HepG2 (cell line): ENCODE data around the gene SAMD4A. TPM values are rescaled to one million over a fixed set of nuclear protein-coding genes. Genes with fewer than 3 reads are reported as not detected.

Experiments
- ATAC-seq: fragments of 200-7000 bp; cut with Tn5 transposase; 3 replicates; pipeline ENCODE4 v1.9.1; 2020; ENCODE audit warnings: mild to moderate bottlenecking, moderate library complexity
- BruUV-seq: library from RNA; stranded (reverse); fragments of 400-500 nt; replicated peaks from 2 replicates; lab custom pipeline; 2021; lab: Mats Ljungman, UMichigan
- CTCF ChIA-PET: fragments of 300-600 bp; formaldehyde crosslinking; extraction: SDS; loops from one replicate; lab custom pipeline; 2021; ENCODE audit warnings: low total read pairs, inconsistent platforms, low intra/inter-chr PET ratio; lab: Yijun Ruan, JAX
- POLR2A ChIA-PET: fragments of 350-600 bp; sonication (Branson Sonifier 250); formaldehyde crosslinking; loops from one replicate; lab custom pipeline; 2020; ENCODE audit warnings: antibody characterized with exemption, inconsistent platforms; lab: Yijun Ruan, JAX
- DNase-seq: peaks from one replicate; pipeline ENCODE4 v3.0.0-alpha.2; 2015; ENCODE audit warnings: low spot score
- FAIRE-seq: peaks from 3 replicates; lab custom pipeline; 2011; peaks lifted over from hg19 to GRCh38; lab: Jason Lieb, UNC
- H2AFZ ChIP-seq: one replicate; pipeline ENCODE4 v1.6.1; 2011; ENCODE audit warnings: low read length, inconsistent platforms
- H3K27ac ChIP-seq: fragments of 300-600 bp; 3 replicates; pipeline ENCODE4 v1.8.0; 2011; ENCODE audit warnings: mixed run types, mild to moderate bottlenecking, mixed read lengths, low read length, inconsistent platforms; ENCODE audit not compliant: insufficient read depth; ENCODE audit errors: extremely low read length
- H3K27me3 ChIP-seq, 2 experiments: fragments of 200-600 bp in 1 of 2; 2 replicates in 1 of 2; 3 replicates in 1 of 2; pipeline versions ENCODE4 v1.6.0 to v1.8.0; 2011; ENCODE audit warnings: low read length in 2 of 2, mild to moderate bottlenecking in 2 of 2, moderate library complexity in 2 of 2, inconsistent platforms in 1 of 2; ENCODE audit not compliant: insufficient read depth in 2 of 2, control insufficient read depth in 1 of 2
- H3K36me3 ChIP-seq, 2 experiments: fragments of 200-600 bp in 1 of 2; replicated peaks in 1 of 2; 2 replicates in 1 of 2; 3 replicates in 1 of 2; pipeline versions ENCODE4 v1.5.1 to v1.8.0; 2011; ENCODE audit warnings: low read length in 2 of 2, inconsistent platforms in 1 of 2; ENCODE audit not compliant: insufficient read depth in 2 of 2, control insufficient read depth in 1 of 2
- H3K4me1 ChIP-seq: 2 replicates; pipeline ENCODE4 v1.5.1; 2012; ENCODE audit warnings: low read length, inconsistent platforms; ENCODE audit not compliant: insufficient read depth
- H3K4me2 ChIP-seq: 2 replicates; pipeline ENCODE4 v1.6.0; 2011; ENCODE audit warnings: low read depth, low read length, inconsistent platforms
- H3K4me3 ChIP-seq, 3 experiments: fragments of 200-600 bp in 1 of 3; sonication (generic), shearing (Covaris generic) in 1 of 3; replicated peaks in 1 of 3; 2 replicates each; pipeline ENCODE4 v1.5.1; 2011 to 2016; ENCODE audit warnings: low read length in 3 of 3, inconsistent platforms in 2 of 3, low read depth in 2 of 3, mild to moderate bottlenecking in 2 of 3, control low read depth in 1 of 3, mixed read lengths in 1 of 3; ENCODE audit not compliant: insufficient read depth in 1 of 3
- H3K79me2 ChIP-seq: one replicate; pipeline ENCODE4 v1.6.1; 2011; ENCODE audit warnings: low read length, inconsistent platforms; ENCODE audit not compliant: insufficient read depth
- H3K9ac ChIP-seq: 2 replicates; pipeline ENCODE4 v1.6.0; 2011; ENCODE audit warnings: mild to moderate bottlenecking, low read depth, low read length, inconsistent platforms; ENCODE audit not compliant: insufficient read depth
- H3K9me3 ChIP-seq: 2 replicates; pipeline ENCODE4 v1.5.1; 2012; ENCODE audit warnings: mild to moderate bottlenecking, low read length
- H4K20me1 ChIP-seq: 2 replicates; pipeline ENCODE4 v1.6.0; 2011; ENCODE audit warnings: inconsistent platforms, mild to moderate bottlenecking, low read length, moderate library complexity; ENCODE audit not compliant: insufficient read depth
- ADNP ChIP-seq: sonication (generic); formaldehyde crosslinking; IDR thresholded peaks from 2 replicates; pipeline ENCODE4 v1.4.0; 2020; ENCODE audit warnings: missing genetic modification reagents
- AHDC1 ChIP-seq: sonication (generic); formaldehyde crosslinking; IDR thresholded peaks from 2 replicates; pipeline ENCODE4 v1.5.1; 2020; ENCODE audit warnings: mild to moderate bottlenecking, missing genetic modification reagents, borderline replicate concordance
- ATF6 ChIP-seq: sonication (generic); formaldehyde crosslinking; conservative IDR thresholded peaks from 2 replicates; pipeline ENCODE4 v1.4.0; 2020; ENCODE audit warnings: missing genetic modification reagents
- CCAR2 ChIP-seq: fragments of 200-400 bp; formaldehyde crosslinking; optimal IDR thresholded peaks from 2 replicates; pipeline ENCODE3; 2018; ENCODE audit warnings: low read depth, mild to moderate bottlenecking, low read length, moderate library complexity
- CCDC6 ChIP-seq: sonication (generic); formaldehyde crosslinking; IDR thresholded peaks from 2 replicates; pipeline ENCODE4 v1.8.1; 2022; ENCODE audit warnings: mild to moderate bottlenecking, missing genetic modification reagents, moderate library complexity
- EP300 ChIP-seq, 3 experiments: sonication (generic) in 1 of 3; formaldehyde crosslinking in 1 of 3; IDR thresholded peaks; 2 replicates each; pipeline versions ENCODE4 v1.5.1 to v1.6.1; 2011 to 2020; ENCODE audit warnings: low read depth in 2 of 3, low read length in 2 of 3, borderline replicate concordance in 1 of 3, improper control_type of control experiment in 1 of 3, mild to moderate bottlenecking in 1 of 3, missing genetic modification reagents in 1 of 3, moderate library complexity in 1 of 3
- NR2C2 ChIP-seq: sonication (generic); formaldehyde crosslinking; IDR thresholded peaks from 2 replicates; pipeline ENCODE4 v1.4.0; 2020; ENCODE audit warnings: missing genetic modification reagents, mild to moderate bottlenecking, moderate library complexity, borderline replicate concordance
- RBFOX2 ChIP-seq: fragments of 200-400 bp; formaldehyde crosslinking; IDR thresholded peaks from 2 replicates; pipeline ENCODE4 v1.6.1; 2017; ENCODE audit warnings: low read depth, mild to moderate bottlenecking, low read length
- RCOR2 ChIP-seq: IDR thresholded peaks from 2 replicates; pipeline ENCODE4 v1.6.1; 2016; ENCODE audit warnings: missing biosample characterization, missing genetic modification reagents
- SMAD9 ChIP-seq: sonication (generic); formaldehyde crosslinking; IDR thresholded peaks from 2 replicates; pipeline ENCODE4 v1.5.1; 2020; ENCODE audit warnings: mild to moderate bottlenecking, missing genetic modification reagents
- SMARCC2 ChIP-seq: fragments of 450-650 bp; IDR thresholded peaks from 2 replicates; pipeline ENCODE4 v1.6.1; 2017; ENCODE audit warnings: antibody characterized with exemption, mild to moderate bottlenecking
- ZNF263 ChIP-seq: sonication (generic); formaldehyde crosslinking; IDR thresholded peaks from 2 replicates; pipeline ENCODE4 v1.4.0; 2020; ENCODE audit warnings: missing genetic modification reagents
- ZNF619 ChIP-seq: sonication (generic); formaldehyde crosslinking; IDR thresholded peaks from 2 replicates; pipeline ENCODE4 v1.4.0; 2020; ENCODE audit warnings: mild to moderate bottlenecking, missing genetic modification reagents
- ZNF773 ChIP-seq: sonication (generic); formaldehyde crosslinking; IDR thresholded peaks from 2 replicates; pipeline ENCODE4 v1.4.0; 2020; ENCODE audit warnings: missing genetic modification reagents, borderline replicate concordance
- WGBS: methylation state at CpG from one replicate; pipeline ENCODE4 v1.1.6; 2017; ENCODE audit warnings: low lambda C conversion rate; 5-methylcytosine and 5-hydroxymethylcytosine counted together
- in situ Hi-C: cut with HindIII; loops from 2 replicates; pipeline ENCODE4 v1.10.0; 2017; ENCODE audit warnings: low pct_unique_long_range_greater_than_20kb; ENCODE audit not compliant: extremely low pct_ligation_motif_present
- intact Hi-C: fragments of 100-400 bp; cut with micrococcal nuclease; formaldehyde crosslinking; loops from one replicate; pipeline ENCODE4 v1.10.0; 2022; ENCODE audit not compliant: unreplicated experiment
- polyA plus RNA-seq, 8 experiments: library from polyadenylated mRNA; depleted of rRNA in 3 of 8; stranded (reverse) in 7 of 8; unstranded in 1 of 8; fragments of >200 nt; fragmentation: Illumina TruSeq in 4 of 8; extraction: Trizol in 4 of 8; gene quantifications; 2 replicates each; pipeline versions ENCODE4 v1.2.1 to v1.2.3, GENCODE V29; 2011 to 2016; ENCODE audit warnings: low read depth in 4 of 8, missing spikeins in 1 of 8, mixed read lengths in 1 of 8; ENCODE audit not compliant: insufficient read depth in 1 of 8
- total RNA-seq, 5 experiments: library from RNA; depleted of rRNA; stranded (reverse); fragments of >200 nt; fragmentation: Illumina TruSeq; extraction: Trizol; gene quantifications; 2 replicates each; pipeline ENCODE4 v1.2.3, GENCODE V29; 2016; ENCODE audit warnings: low read depth in 1 of 5

Gene SAMD4A
- total and polyA plus RNA-seq, 2 of the 13 experiments (the other 11 are each of a cell fraction or from before 2014, with no cell fraction given), result 11.8 to 13.0 TPM

- 95% methylated on average over 2 of the region's 2 CpGs for WGBS
- CTCF ChIA-PET, result no interaction called here
- no peak for FAIRE-seq
Observed at GRCh38 chr14:54704768-54705167, 137.8 kb downstream of the SAMD4A start.

More at GRCh38 chr14:54704768-54705167, 137.8 kb downstream of the SAMD4A start:
- DNase-seq (no peak), ATAC-seq (no peak)
- Histone ChIP-seq H3K4me3 (no peak overlapping the region), H3K36me3 (peaks cover 14 to 45% of the 10 kb centered on the region in 2 experiments), H4K20me1 (peaks cover 6% of the 10 kb centered on the region), H3K27ac (no peak overlapping the region), H2AFZ (no peak overlapping the region), H3K4me1 (peaks cover 56% of the 10 kb centered on the region), H3K79me2 (peaks cover 18% of the 10 kb centered on the region), H3K9ac (no peak overlapping the region), H3K4me2 (no peak overlapping the region), H3K27me3 (no peaks in the 10 kb centered on the region), H3K9me3 (no peaks in the 10 kb centered on the region)
- in situ Hi-C loops (no loop called here), intact Hi-C loops (no loop called here)
- POLR2A ChIA-PET, result no interaction called here
- TF ChIP-seq ADNP (CRISPR knock-in tag), result no peak
- no peak for TF ChIP-seq EP300 (IDR thresholded peaks at IDR 0.05; ENCODE audit: low read depth in 2 of 2, low read length in 2 of 2)
- no peak for TF ChIP-seq EP300 (CRISPR knock-in tag; IDR thresholded peaks at IDR 0.05; ENCODE audit: borderline replicate concordance)
- no peak for TF ChIP-seq CCAR2
- TF ChIP-seq ZNF773, result no peak
- TF ChIP-seq ZNF263 (CRISPR knock-in tag), result no peak
- no peak for TF ChIP-seq ZNF619 (CRISPR knock-in tag)
- TF ChIP-seq SMAD9, result no peak
- TF ChIP-seq RBFOX2, result no peak
- no peak for TF ChIP-seq AHDC1 (CRISPR knock-in tag)
- no peak for TF ChIP-seq SMARCC2
- no peak for TF ChIP-seq NR2C2 (CRISPR knock-in tag)
- no peak for TF ChIP-seq RCOR2
- no peak for TF ChIP-seq CCDC6 (CRISPR knock-in tag)
- TF ChIP-seq ATF6 (CRISPR knock-in tag), result no peak
- BruUV-seq, result no TSS peak
